A549 (cell line): ENCODE data around the gene GATAD2A. TPM values are rescaled to one million over a fixed set of nuclear protein-coding genes. Genes with fewer than 3 reads are reported as not detected.

Source experiments
- ATAC-seq, 2 experiments: fragments of 200-7000 bp in 1 of 2; fragments of >200 bp in 1 of 2; cut with Nextera tagmentation in 1 of 2; cut with Tn5 transposase in 1 of 2; 3 replicates each; pipeline versions ENCODE4 v1.8.0 to v1.9.1; 2018 to 2020; ENCODE audit warnings: mild to moderate bottlenecking in 1 of 2, moderate library complexity in 1 of 2
- CTCF ChIA-PET: fragments of 300-600 bp; sonication (Branson Sonifier 250); formaldehyde crosslinking; extraction: SDS; loops from one replicate; lab custom pipeline; 2021; ENCODE audit warnings: antibody characterized with exemption, inconsistent platforms; lab: Yijun Ruan, JAX
- POLR2A ChIA-PET: fragments of 350-600 bp; formaldehyde crosslinking; extraction: SDS; loops from one replicate; lab custom pipeline; 2021; ENCODE audit warnings: antibody characterized with exemption, inconsistent platforms; lab: Yijun Ruan, JAX
- DNase-seq, 2 experiments: peaks; one replicate each; pipeline versions ENCODE4 v3.0.0 to v3.0.0-alpha.2; 2011 to 2016; ENCODE audit warnings: low read depth in 1 of 2, low spot score in 1 of 2
- FAIRE-seq: peaks from 2 replicates; lab custom pipeline; 2011; peaks lifted over from hg19 to GRCh38; lab: Jason Lieb, UNC
- H3K27ac ChIP-seq, 2 experiments: fragments of >200 bp; sonication (Bioruptor Twin); formaldehyde crosslinking; 3 replicates each; pipeline ENCODE4 v1.5.1; 2016 to 2017
- H3K4me1 ChIP-seq: fragments of >200 bp; sonication (Bioruptor Twin); formaldehyde crosslinking; 3 replicates; pipeline ENCODE4 v1.6.1; 2016
- H3K4me2 ChIP-seq: fragments of >200 bp; sonication (Bioruptor Twin); formaldehyde crosslinking; 3 replicates; pipeline ENCODE4 v1.6.1; 2016
- H3K4me3 ChIP-seq: fragments of >200 bp; sonication (Bioruptor Twin); formaldehyde crosslinking; 3 replicates; pipeline ENCODE4 v1.5.1; 2016
- H3K9me3 ChIP-seq: fragments of >200 bp; sonication (Bioruptor Twin); formaldehyde crosslinking; 3 replicates; pipeline ENCODE4 v1.6.1; 2016
- CBX2 ChIP-seq: fragments of 200-600 bp; sonication (generic); IDR thresholded peaks from 2 replicates; pipeline ENCODE4 v1.6.1; 2016; ENCODE audit warnings: low read depth, mild to moderate bottlenecking, borderline replicate concordance
- CTCF ChIP-seq: fragments of >200 bp; sonication (Bioruptor Twin); formaldehyde crosslinking; IDR thresholded peaks from 3 replicates; pipeline ENCODE4 v1.5.1; 2016
- EHMT2 ChIP-seq: fragments of 200-600 bp; sonication (generic); IDR thresholded peaks from 2 replicates; pipeline ENCODE4 v1.6.1; 2016; ENCODE audit warnings: antibody characterized with exemption, low read depth, mild to moderate bottlenecking, moderate library complexity
- ELK1 ChIP-seq: fragments of 150-350 bp; IDR thresholded peaks from 2 replicates; pipeline ENCODE4 v1.6.1; 2014; ENCODE audit warnings: low read depth, mild to moderate bottlenecking, low read length
- FOSB ChIP-seq: fragments of 250-450 bp; sonication (Bioruptor Pico); IDR thresholded peaks from 2 replicates; pipeline ENCODE4 v1.5.0; 2020; ENCODE audit warnings: mild to moderate bottlenecking, moderate library complexity
- HDAC2 ChIP-seq: fragments of 200-600 bp; sonication (generic); IDR thresholded peaks from 2 replicates; pipeline ENCODE4 v1.6.1; 2016
- HMGXB4 ChIP-seq: fragments of 250-450 bp; sonication (Bioruptor Pico); IDR thresholded peaks from 2 replicates; pipeline ENCODE4 v1.5.0; 2021; ENCODE audit warnings: mild to moderate bottlenecking, moderate library complexity, borderline replicate concordance
- JUNB ChIP-seq: fragments of >200 bp; sonication (Bioruptor Twin); formaldehyde crosslinking; IDR thresholded peaks from 2 replicates; pipeline ENCODE4 v1.6.1; 2016
- MAFK ChIP-seq: fragments of 450-650 bp; IDR thresholded peaks from 2 replicates; pipeline ENCODE4 v1.6.1; 2014; ENCODE audit not compliant: partially characterized antibody
- MAX ChIP-seq: IDR thresholded peaks from 2 replicates; pipeline ENCODE4 v1.6.1; 2012
- NPAS2 ChIP-seq: fragments of 250-450 bp; sonication (Bioruptor Pico); IDR thresholded peaks from 2 replicates; pipeline ENCODE4 v1.8.0; 2022; ENCODE audit warnings: mild to moderate bottlenecking, moderate library complexity, borderline replicate concordance
- RARB ChIP-seq: fragments of 250-450 bp; sonication (Bioruptor Pico); IDR thresholded peaks from 2 replicates; pipeline ENCODE4 v1.8.0; 2021; ENCODE audit warnings: mild to moderate bottlenecking, moderate library complexity
- REST ChIP-seq: fragments of 200-600 bp; sonication (generic); IDR thresholded peaks from 2 replicates; pipeline ENCODE4 v1.6.1; 2016; ENCODE audit warnings: antibody characterized with exemption, mild to moderate bottlenecking, moderate library complexity
- RFX5 ChIP-seq: fragments of 450-650 bp; IDR thresholded peaks from 2 replicates; pipeline ENCODE4 v1.7.1; 2014; ENCODE audit warnings: antibody characterized with exemption, mild to moderate bottlenecking, moderate library complexity
- SMC3 ChIP-seq: fragments of >200 bp; sonication (Bioruptor Twin); formaldehyde crosslinking; IDR thresholded peaks from 3 replicates; pipeline ENCODE4 v1.6.1; 2018; ENCODE audit warnings: inconsistent platforms
- TP53 ChIP-seq: fragments of 250-450 bp; sonication (Bioruptor Pico); IDR thresholded peaks from 2 replicates; pipeline ENCODE4 v1.5.0; 2021; ENCODE audit warnings: mild to moderate bottlenecking, moderate library complexity
- ZFP36 ChIP-seq: fragments of 450-650 bp; IDR thresholded peaks from 2 replicates; pipeline ENCODE4 v1.6.1; 2014; ENCODE audit warnings: borderline replicate concordance; ENCODE audit not compliant: partially characterized antibody
- WGBS: methylation state at CpG from one replicate; pipeline ENCODE4 v1.1.6; 2017; ENCODE audit errors: missing lambda C conversion rate; 5-methylcytosine and 5-hydroxymethylcytosine counted together
- polyA plus RNA-seq, 4 experiments: library from polyadenylated mRNA; depleted of rRNA in 3 of 4; stranded (reverse); fragments of >200 nt; fragmentation: RNase III in 1 of 4; extraction: RNeasy Plus Mini Kit Qiagen cat#74134 plus additional on column Dnase treatment in 1 of 4; gene quantifications; 2 replicates in 3 of 4; 3 replicates in 1 of 4; pipeline ENCODE4 v1.2.3, GENCODE V29; 2011 to 2017
- TF ChIP-seq, protein P1 (sequence below): fragments of 250-450 bp; sonication (Bioruptor Pico); IDR thresholded peaks from 2 replicates; pipeline ENCODE4 v1.5.0; 2020; ENCODE audit warnings: low read depth, mild to moderate bottlenecking, moderate library complexity
- TF ChIP-seq, protein P2 (sequence below): IDR thresholded peaks from 2 replicates; pipeline ENCODE4 v1.6.1; 2012; ENCODE audit warnings: low read depth, borderline replicate concordance
- TF ChIP-seq, protein P3 (sequence below): IDR thresholded peaks from 2 replicates; pipeline ENCODE4 v1.6.1; 2012

GATAD2A gene
- polyA plus RNA-seq, 2 of the 4 experiments (the other 2 are of a cell fraction), result 25.2 to 28.9 TPM

DNA sequence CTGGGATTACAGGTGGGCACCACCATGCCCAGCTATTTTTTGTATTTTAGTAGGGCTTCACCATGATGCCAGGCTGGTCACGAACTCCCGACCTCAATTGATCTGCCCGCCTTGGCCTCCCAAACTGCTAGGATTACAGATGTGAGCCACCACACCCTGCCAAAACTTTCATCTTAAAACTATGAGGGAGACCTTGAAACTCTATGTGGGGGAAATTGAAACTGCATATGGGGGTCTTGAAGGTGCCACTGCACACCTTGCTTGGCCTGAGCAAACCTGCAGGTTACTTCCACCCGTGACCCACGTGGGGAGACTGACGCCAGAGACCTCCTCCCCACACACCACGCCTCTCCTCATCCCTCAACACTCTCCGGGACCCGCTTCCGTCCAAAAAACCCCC lies 148.2 kb downstream of the GATAD2A start:
- ATAC-seq (no peak), DNase-seq (no peak), FAIRE-seq (no peak)
- H3K4me3 ChIP-seq, result no peak overlapping the region
- no peak overlapping the region for H3K27ac ChIP-seq
- H3K4me2 ChIP-seq, result no peak overlapping the region
- 88% methylated on average over 10 of the region's 10 CpGs for WGBS
- TF ChIP-seq MAFK (no peak), RFX5 (no peak), JUNB (no peak), HMGXB4 (no peak), REST (no peak), ZFP36 (no peak), RARB (CRISPR knock-in tag) (no peak), CTCF (no peak), ELK1 (no peak), EHMT2 (no peak), TP53 (CRISPR knock-in tag) (no peak), SMC3 (no peak), CBX2 (no peak), FOSB (CRISPR knock-in tag) (no peak), HDAC2 (no peak), NPAS2 (CRISPR knock-in tag) (no peak), MAX (no peak)
- TF ChIP-seq, protein P1, sequence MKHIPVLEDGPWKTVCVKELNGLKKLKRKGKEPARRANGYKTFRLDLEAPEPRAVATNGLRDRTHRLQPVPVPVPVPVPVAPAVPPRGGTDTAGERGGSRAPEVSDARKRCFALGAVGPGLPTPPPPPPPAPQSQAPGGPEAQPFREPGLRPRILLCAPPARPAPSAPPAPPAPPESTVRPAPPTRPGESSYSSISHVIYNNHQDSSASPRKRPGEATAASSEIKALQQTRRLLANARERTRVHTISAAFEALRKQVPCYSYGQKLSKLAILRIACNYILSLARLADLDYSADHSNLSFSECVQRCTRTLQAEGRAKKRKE (CRISPR knock-in tag), result no peak
- TF ChIP-seq, protein P2, sequence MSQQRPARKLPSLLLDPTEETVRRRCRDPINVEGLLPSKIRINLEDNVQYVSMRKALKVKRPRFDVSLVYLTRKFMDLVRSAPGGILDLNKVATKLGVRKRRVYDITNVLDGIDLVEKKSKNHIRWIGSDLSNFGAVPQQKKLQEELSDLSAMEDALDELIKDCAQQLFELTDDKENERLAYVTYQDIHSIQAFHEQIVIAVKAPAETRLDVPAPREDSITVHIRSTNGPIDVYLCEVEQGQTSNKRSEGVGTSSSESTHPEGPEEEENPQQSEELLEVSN, result no peak
- TF ChIP-seq, protein P3, sequence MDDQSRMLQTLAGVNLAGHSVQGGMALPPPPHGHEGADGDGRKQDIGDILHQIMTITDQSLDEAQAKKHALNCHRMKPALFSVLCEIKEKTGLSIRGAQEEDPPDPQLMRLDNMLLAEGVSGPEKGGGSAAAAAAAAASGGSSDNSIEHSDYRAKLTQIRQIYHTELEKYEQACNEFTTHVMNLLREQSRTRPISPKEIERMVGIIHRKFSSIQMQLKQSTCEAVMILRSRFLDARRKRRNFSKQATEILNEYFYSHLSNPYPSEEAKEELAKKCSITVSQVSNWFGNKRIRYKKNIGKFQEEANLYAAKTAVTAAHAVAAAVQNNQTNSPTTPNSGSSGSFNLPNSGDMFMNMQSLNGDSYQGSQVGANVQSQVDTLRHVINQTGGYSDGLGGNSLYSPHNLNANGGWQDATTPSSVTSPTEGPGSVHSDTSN, result no peak
- H3K9me3 ChIP-seq, result no peaks in the 10 kb centered on the region
- ChIA-PET CTCF (interaction anchor here (0.7 to 12.3 kb wide), 17 partner anchors 8 to 90 kb away, joined by 3 to 79 read pairs (median 4); partner anchors contain the start of genes GMIP and YJEFN3), POLR2A (no interaction called here)
- no peaks in the 10 kb centered on the region for H3K4me1 ChIP-seq
